Fibroblast of lung (primary cell): ENCODE data around the gene TRIM15.

Source experiments
- CTCF ChIP-seq, 2 donors: IDR thresholded peaks in 1 of 2; conservative IDR thresholded peaks in 1 of 2; 1 replicate in 1 of 2; 2 replicates in 1 of 2; pipeline ENCODE4 v1.5.1; 2011 to 2012; ENCODE audit warnings: low read length in 2 of 2, control low read depth in 1 of 2, inconsistent platforms in 1 of 2, low read depth in 1 of 2, mild to moderate bottlenecking in 1 of 2
- EZH2 ChIP-seq: IDR thresholded peaks from 2 replicates; pipeline ENCODE4 v1.5.1; 2012; ENCODE audit warnings: low read length, control low read depth, mild to moderate bottlenecking; ENCODE audit errors: missing control alignments

GRCh38 chr6:30121446-30122366 is 41.6 kb upstream of the TRIM15 start:
- no peak for TF ChIP-seq CTCF (conservative IDR thresholded peaks at IDR 0.05 in 1 of 2, IDR thresholded peaks at IDR 0.05 in 1 of 2; ENCODE audit: low read depth in 1 of 2, low read length in 2 of 2)
- no peak for TF ChIP-seq EZH2
